Urinary bladder (tissue), 4 donors: ENCODE measurements around the gene FADS3. TPM values are rescaled to one million over a fixed set of nuclear protein-coding genes. Genes with fewer than 3 reads are reported as not detected.
"Not testable (repeated sequence)": the region's sequence is repeated elsewhere in the genome, so short reads cannot be mapped to it uniquely, and the experiment has no call there.

ENCODE experiments used
- DNase-seq: peaks from one replicate; pipeline ENCODE4 v3.0.0-alpha.2; 2015; ENCODE audit errors: extremely low spot score
- H3K27ac ChIP-seq: one replicate; pipeline ENCODE4 v1.5.1; 2013; ENCODE audit warnings: low read depth, mild to moderate bottlenecking, moderate library complexity
- H3K36me3 ChIP-seq: one replicate; pipeline ENCODE4 v1.6.1; 2013; ENCODE audit warnings: mild to moderate bottlenecking, moderate library complexity; ENCODE audit not compliant: insufficient read depth
- H3K4me1 ChIP-seq: one replicate; pipeline ENCODE4 v1.6.1; 2013; ENCODE audit warnings: mild to moderate bottlenecking, moderate library complexity; ENCODE audit not compliant: insufficient read depth
- H3K4me3 ChIP-seq: one replicate; pipeline ENCODE4 v1.5.1; 2013; ENCODE audit warnings: low read depth, low read length
- WGBS: extraction: QIAGEN DNeasy Blood & Tissue Kit; methylation state at CpG from one replicate; pipeline ENCODE4 v1.1.7; 2013; 5-methylcytosine and 5-hydroxymethylcytosine counted together
- polyA plus RNA-seq: library from polyadenylated mRNA; stranded (reverse); fragments of 200-250 nt; gene quantifications from one replicate; pipeline ENCODE4 v1.2.3, GENCODE V29; 2013
- total RNA-seq: library from RNA; depleted of rRNA; stranded (reverse); fragments of >200 nt; gene quantifications from one replicate; pipeline ENCODE4 v1.2.3, GENCODE V29; 2014
- donor health status: healthy with polysubstance abuse.
- donor health status: healthy.

Gene FADS3
- total and polyA plus RNA-seq, 2 donors = 17.8 to 43.5 TPM

DNA sequence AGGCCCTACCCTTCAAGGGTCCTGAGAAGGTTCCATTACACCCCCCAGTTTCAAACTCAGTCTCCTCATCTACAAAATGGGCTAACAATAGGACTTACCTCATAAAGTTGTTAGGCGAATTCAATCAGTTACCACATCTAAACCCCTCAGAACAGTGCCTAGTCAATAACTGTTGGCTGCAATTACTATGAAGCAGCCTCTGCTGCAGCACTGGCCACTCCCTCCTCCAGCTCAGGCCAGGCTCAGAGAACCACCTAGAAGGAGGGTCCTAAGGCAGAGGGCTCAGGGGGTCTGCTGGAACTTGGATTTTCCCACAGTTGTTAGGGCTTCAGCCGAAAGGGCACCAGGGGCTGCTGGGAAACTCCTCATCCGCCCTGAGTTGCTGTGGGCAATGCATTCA lies 4.7 kb downstream of the FADS3 start:
- WGBS = 99% methylated on average over 3 of the region's 3 CpGs
- Histone ChIP-seq H3K4me3 (no peak overlapping the region), H3K4me1 (no peaks in the 10 kb centered on the region), H3K27ac (no peak overlapping the region), H3K36me3 (no peaks in the 10 kb centered on the region)
- no peak for DNase-seq

DNA sequence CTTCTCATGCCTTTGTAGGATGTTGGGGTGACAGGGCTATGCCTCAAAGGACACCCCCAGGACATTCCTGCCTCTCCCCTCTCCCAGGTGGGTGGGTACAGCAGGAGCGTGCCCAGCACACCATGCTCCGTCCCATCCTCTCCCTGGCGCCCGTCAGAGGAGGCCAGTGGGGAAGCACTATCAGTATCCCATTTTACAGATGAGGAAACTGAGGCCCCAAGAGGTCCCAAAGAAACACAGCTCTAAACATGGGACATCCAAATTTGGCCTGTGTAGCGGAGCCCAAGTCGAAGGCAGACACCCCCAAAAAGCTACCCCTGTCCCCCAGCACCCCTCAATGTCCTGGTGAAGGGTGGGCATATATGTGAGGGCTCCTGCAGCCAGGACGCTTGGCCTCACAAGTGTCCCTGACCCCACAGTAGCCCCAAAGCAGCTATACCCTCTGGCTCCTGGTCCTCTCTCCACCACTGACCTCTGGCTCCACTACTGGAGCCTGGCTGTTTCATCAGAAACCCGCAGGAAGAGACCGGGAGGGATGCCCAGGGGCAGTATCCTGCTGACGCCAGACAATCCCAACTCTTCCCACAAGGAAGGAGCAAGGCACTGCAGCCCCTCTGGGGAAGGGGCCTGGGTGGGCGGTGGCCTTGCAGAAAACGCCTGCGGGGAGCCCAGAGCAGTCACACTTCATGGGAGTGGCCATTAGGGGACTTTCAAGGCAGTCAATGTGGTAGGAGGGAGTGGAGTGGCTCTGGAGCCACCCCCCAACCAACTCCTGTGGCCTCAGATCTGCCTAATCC lies 5.4 kb downstream of the FADS3 start:
- DNase-seq = no peak
- whole genome bisulfite sequencing = 97% methylated on average over 13 of the region's 13 CpGs
- no peak overlapping the region for H3K27ac ChIP-seq

DNA sequence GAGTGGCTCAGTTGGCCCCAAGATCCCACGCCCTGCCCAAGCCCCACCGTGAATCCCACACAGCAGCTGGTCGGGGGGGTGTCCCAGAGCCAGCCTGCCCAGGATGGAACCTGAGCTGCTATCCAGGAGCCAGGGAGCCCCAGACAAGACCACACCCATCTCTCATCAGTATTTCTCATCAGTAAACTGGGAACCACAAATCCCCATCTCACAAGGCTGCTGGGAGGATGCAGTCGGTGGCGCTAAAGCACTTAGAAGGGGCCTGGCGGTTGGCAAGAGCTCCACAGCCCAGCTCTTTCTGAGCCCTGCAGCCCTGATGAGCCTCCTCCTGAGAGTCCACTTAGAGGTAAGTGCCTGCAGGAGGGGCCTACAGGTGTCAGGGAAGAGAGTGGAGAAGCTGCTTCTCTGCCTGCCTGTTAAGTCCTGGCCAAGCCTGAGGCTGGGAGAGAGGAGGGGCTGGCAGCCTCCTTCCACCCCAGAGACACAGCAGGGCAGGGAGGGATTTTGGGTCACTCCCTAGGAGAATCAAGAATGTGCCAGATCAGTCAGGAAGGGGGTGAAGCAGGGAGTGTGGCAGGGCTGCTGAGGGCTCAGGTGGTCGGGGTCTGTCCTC lies 6.1 kb downstream of the FADS3 start:
- Histone ChIP-seq H3K27ac (no peak overlapping the region), H3K4me1 (no peaks in the 10 kb centered on the region), H3K36me3 (no peaks in the 10 kb centered on the region), H3K4me3 (no peak overlapping the region)
- no peak for DNase-seq
- WGBS = 85% methylated on average over 7 of the region's 7 CpGs

More for the DNA sequence above, 5.4 kb downstream of the FADS3 start:
- H3K36me3 ChIP-seq = no peaks in the 10 kb centered on the region
- H3K4me3 ChIP-seq = no peak overlapping the region
- H3K4me1 ChIP-seq = no peaks in the 10 kb centered on the region

GRCh38 chr11:61883947-61884346 lies 7.4 kb downstream of the FADS3 start:
- DNase-seq = no peak
- Histone ChIP-seq H3K27ac (no peak overlapping the region), H3K36me3 (no peaks in the 10 kb centered on the region), H3K4me1 (no peaks in the 10 kb centered on the region), H3K4me3 (no peak overlapping the region)
- WGBS = 90% methylated on average over 5 of the region's 5 CpGs

GRCh38 chr11:61883327-61883726 lies 8.0 kb downstream of the FADS3 start:
- no peaks in the 10 kb centered on the region for H3K4me1 ChIP-seq
- WGBS = 85% methylated on average over 10 of the region's 10 CpGs
- H3K4me3 ChIP-seq = no peak overlapping the region

DNA sequence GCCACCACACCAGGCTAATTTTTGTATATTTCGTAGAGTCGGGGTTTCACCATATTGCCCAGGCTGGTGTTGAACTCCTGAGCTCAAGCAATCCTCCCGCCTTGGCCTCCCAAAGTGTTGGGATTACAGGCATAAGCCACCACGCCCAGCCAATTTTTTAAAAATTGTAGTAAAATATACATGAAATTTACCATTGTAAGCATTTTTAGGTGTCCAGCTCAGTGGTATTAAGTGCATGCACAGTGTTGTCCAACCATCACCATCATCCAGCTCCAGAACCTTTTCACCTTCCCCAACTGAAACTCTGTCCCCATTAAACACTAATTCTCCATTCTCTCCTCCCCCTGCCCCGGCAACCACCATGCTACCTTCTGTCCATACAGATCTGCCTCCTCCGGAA lies 8.5 kb downstream of the FADS3 start:
- Histone ChIP-seq H3K27ac (no peak overlapping the region), H3K4me3 (no peak overlapping the region), H3K4me1 (no peaks in the 10 kb centered on the region), H3K36me3 (no peaks in the 10 kb centered on the region)
- 81% methylated on average over 6 of the region's 6 CpGs for WGBS
- DNase-seq = no peak

More at GRCh38 chr11:61883327-61883726, 8.0 kb downstream of the FADS3 start:
- H3K27ac ChIP-seq = no peak overlapping the region
- H3K36me3 ChIP-seq = no peaks in the 10 kb centered on the region
- DNase-seq = no peak

DNA sequence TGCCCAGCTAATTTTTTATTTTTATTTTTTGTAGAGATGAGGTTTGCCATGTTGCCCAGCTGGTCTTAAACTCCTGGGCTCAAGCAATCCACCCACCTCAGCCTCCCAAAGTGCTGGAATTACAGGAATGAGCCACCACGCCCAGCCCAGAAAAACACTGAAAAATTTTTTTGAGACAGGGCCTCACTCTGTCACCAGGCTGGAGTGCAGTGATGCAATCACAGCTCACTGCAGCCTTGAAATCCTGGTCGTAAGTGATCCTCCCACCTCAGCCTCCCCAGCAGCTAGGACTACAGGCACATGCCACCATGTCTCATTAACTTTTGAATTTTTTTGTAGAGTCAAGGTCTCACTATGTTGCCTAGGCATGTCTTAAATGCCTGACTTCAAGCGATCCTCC lies 9.1 kb downstream of the FADS3 start:
- not testable (repeated sequence) for H3K4me3 ChIP-seq, H3K36me3 ChIP-seq, DNase-seq, H3K4me1 ChIP-seq, H3K27ac ChIP-seq
- 94% methylated on average over 3 of the region's 3 CpGs for WGBS

GRCh38 chr11:61881397-61881796 lies 9.9 kb downstream of the FADS3 start:
- H3K4me3 ChIP-seq = no peak overlapping the region
- no peak overlapping the region for H3K27ac ChIP-seq
- no peak for DNase-seq
- 82% methylated on average over 3 of the region's 3 CpGs for WGBS
- H3K36me3 ChIP-seq = no peaks in the 10 kb centered on the region
- H3K4me1 ChIP-seq = no peaks in the 10 kb centered on the region

DNA sequence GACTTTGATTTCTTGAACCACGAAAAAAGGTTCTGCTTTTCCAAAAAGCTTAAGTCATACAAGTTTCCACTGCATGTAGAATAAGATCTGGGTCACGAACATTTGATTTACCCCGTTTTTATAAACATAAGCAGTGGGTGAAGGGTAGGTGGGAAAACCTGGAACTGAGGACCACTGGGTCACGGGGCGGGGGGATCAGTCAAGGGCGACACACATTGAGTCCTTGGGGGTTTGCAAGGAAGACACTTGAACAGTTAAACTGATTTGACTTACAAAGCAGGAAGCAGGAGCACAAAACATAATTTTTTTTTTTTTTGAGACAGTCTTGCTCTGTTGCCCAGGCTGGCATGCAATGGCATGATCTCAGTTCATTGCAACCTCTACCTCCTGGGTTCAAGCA lies 10.9 kb downstream of the FADS3 start:
- no peak overlapping the region for H3K4me3 ChIP-seq
- no peak overlapping the region for H3K27ac ChIP-seq
- WGBS = 69% methylated on average over 6 of the region's 6 CpGs
- H3K4me1 ChIP-seq = no peaks in the 10 kb centered on the region
- DNase-seq = no peak
- H3K36me3 ChIP-seq = no peaks in the 10 kb centered on the region

DNA sequence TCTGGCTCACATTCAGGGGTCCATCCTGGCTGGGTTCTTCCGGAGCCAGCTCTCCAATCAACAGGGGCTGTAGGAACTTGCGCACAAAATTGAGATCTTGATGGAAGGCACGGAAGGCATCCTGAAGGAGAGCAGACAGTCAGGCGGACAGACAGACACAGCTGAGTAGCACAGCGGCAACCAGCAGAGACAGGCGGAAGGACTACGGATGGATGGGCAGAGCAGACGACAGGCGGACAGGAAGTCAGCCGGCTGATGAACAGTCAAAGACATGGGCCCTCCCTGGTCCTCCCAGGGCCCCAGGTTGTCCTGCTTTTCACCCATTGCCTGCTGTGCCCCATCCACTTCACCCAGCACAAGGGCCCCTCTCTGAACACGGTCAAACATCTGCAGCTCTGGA lies 11.3 kb downstream of the FADS3 start:
- Histone ChIP-seq H3K27ac (no peak overlapping the region), H3K4me1 (no peaks in the 10 kb centered on the region), H3K36me3 (no peaks in the 10 kb centered on the region), H3K4me3 (no peak overlapping the region)
- WGBS = 86% methylated on average over 11 of the region's 11 CpGs
- no peak for DNase-seq

DNA sequence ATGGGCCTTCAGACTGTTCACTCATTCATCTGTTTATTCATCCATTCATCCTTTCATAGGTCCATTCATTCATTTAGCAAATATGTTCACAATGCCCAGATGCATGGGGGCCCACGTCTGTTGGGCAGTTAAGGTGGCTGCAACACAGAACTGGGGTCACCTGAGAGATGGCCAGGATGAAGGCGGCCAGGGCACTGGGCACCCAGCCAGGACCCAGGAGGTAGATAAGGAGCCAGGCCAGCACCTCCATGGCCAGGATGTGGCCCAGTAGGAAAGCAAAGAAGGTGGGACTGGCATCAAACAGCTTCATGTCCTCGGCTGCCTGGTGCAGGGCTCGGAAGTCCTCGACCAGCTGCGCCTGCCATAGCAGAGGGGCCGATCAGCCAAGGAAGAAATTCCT lies 12.2 kb downstream of the FADS3 start:
- Histone ChIP-seq H3K4me3 (no peak overlapping the region), H3K27ac (no peak overlapping the region), H3K36me3 (no peaks in the 10 kb centered on the region), H3K4me1 (no peaks in the 10 kb centered on the region)
- 92% methylated on average over 7 of the region's 7 CpGs for WGBS
- DNase-seq = no peak

DNA sequence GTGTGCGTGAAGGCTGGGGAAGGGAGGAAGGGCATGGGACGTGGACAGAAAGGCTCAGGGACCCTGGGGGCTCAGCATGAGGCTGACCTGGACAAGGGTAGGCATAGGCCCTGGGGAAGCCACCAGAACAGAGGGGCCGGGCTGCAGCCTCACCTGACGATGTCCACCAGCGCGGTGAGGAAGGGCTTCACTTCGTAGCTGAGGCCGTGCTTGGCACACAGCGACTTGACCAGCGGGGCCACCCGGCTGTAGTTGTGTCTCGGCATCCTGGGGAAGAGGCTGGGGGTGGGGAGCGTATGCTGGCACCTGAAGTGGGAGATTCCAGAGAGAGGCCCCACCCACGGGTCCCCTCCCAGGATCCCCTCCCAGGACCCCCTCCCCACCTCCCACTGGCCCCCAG lies 15.6 kb downstream of the FADS3 start:
- H3K4me3 ChIP-seq = no peak overlapping the region
- no peaks in the 10 kb centered on the region for H3K4me1 ChIP-seq
- no peaks in the 10 kb centered on the region for H3K36me3 ChIP-seq
- no peak overlapping the region for H3K27ac ChIP-seq
- 95% methylated on average over 14 of the region's 14 CpGs for WGBS
- no peak for DNase-seq

DNA sequence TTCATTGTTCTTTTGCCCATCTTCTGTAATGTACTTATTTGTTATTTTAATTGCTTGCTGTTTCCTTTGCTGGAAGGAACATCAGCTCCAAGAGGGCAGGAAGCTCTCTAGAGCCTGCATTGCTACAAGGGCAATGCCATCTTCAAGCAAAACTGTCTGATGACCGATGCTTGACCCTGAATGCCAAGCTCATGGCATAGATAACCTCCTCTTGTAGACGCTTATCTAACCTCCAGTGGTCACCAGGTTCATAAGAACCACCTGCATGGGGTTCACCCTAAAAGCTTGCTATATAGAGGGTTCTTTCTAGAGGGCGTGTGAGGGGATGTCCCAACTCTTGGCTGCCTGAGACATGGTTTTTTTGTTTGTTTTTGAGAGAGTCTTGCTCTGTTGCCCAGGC lies 16.5 kb downstream of the FADS3 start:
- Histone ChIP-seq H3K27ac (no peak overlapping the region), H3K4me3 (no peak overlapping the region), H3K4me1 (no peaks in the 10 kb centered on the region), H3K36me3 (no peaks in the 10 kb centered on the region)
- no peak for DNase-seq
- 85% methylated on average over 3 of the region's 3 CpGs for WGBS

DNA sequence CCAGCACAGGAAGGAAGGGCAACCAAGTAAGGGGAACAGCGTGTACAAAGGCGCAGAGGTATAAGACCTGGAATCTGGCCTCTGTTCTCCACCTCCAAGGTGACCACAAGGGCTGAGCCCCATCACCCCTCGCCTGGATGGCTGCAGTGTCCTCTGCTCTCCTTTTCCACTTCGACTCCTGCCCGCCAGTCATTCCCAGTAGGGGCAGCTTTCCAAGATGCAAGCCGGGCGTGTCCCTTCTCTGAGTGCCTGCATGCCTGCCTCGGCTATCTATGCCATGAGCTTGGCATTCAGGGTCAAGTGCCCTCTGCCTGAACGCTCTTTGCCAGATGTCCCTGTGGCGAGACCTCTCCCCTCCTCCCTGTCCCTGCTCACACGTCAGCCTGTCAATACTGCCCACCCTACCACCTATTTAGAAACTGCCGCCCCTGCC lies 17.0 kb downstream of the FADS3 start:
- H3K27ac ChIP-seq = no peak overlapping the region
- no peak overlapping the region for H3K4me3 ChIP-seq
- no peak for DNase-seq
- H3K4me1 ChIP-seq = no peaks in the 10 kb centered on the region
- WGBS = 87% methylated on average over 12 of the region's 12 CpGs
- H3K36me3 ChIP-seq = no peaks in the 10 kb centered on the region
